Panc1 (cell line): Measurements from ENCODE around the gene CD28. TPM values are rescaled to one million over a fixed set of nuclear protein-coding genes. Genes with fewer than 3 reads are reported as not detected.

ENCODE experiments used
- ATAC-seq: fragments of 200-7000 bp; cut with Tn5 transposase; 2 replicates; pipeline ENCODE4 v1.9.1; 2020; ENCODE audit warnings: mild to moderate bottlenecking, moderate library complexity
- BruUV-seq: library from RNA; stranded (reverse); fragments of 400-500 nt; replicated peaks from 2 replicates; lab custom pipeline; 2021; lab: Mats Ljungman, UMichigan
- CTCF ChIA-PET: fragments of 300-600 bp; sonication (Branson Sonifier 250); formaldehyde crosslinking; loops from one replicate; lab custom pipeline; 2022; ENCODE audit warnings: antibody characterized with exemption; lab: Charles Lee
- POLR2A ChIA-PET: fragments of 300-600 bp; sonication (Branson Sonifier 250); formaldehyde crosslinking; loops from one replicate; lab custom pipeline; 2022; ENCODE audit warnings: antibody characterized with exemption; lab: Charles Lee
- DNase-seq: peaks from one replicate; pipeline ENCODE4 v3.0.0-alpha.2; 2010; ENCODE audit warnings: low read depth, low spot score
- H3K27ac ChIP-seq: 2 replicates; pipeline ENCODE4 v1.5.1; 2011; ENCODE audit warnings: mild to moderate bottlenecking, low read length, inconsistent platforms
- H3K27me3 ChIP-seq: fragments of 200-500 bp; sonication (Bioruptor generic); 2 replicates; pipeline ENCODE4 v1.6.0; 2014; ENCODE audit warnings: low read length, inconsistent platforms; ENCODE audit not compliant: control insufficient read depth, insufficient read depth
- H3K36me3 ChIP-seq: fragments of 200-500 bp; sonication (Bioruptor generic); 2 replicates; pipeline ENCODE4 v1.5.1; 2014; ENCODE audit warnings: inconsistent platforms, mild to moderate bottlenecking, low read length, moderate library complexity; ENCODE audit not compliant: control insufficient read depth, insufficient read depth
- H3K4me1 ChIP-seq: 2 replicates; pipeline ENCODE4 v1.5.1; 2011; ENCODE audit warnings: inconsistent platforms, mild to moderate bottlenecking, low read length, moderate library complexity; ENCODE audit not compliant: control insufficient read depth, insufficient read depth
- H3K4me3 ChIP-seq, 2 experiments: 2 replicates each; pipeline ENCODE4 v1.5.1; 2011 to 2012; ENCODE audit warnings: low read depth in 2 of 2, low read length in 2 of 2, mild to moderate bottlenecking in 2 of 2, inconsistent platforms in 1 of 2, moderate library complexity in 1 of 2
- H3K9me3 ChIP-seq: fragments of 200-500 bp; sonication (Bioruptor generic); 2 replicates; pipeline ENCODE4 v1.5.1; 2014; ENCODE audit warnings: low read depth, mild to moderate bottlenecking, inconsistent platforms, low read length, moderate library complexity; ENCODE audit not compliant: control insufficient read depth, insufficient read depth
- CTCF ChIP-seq: fragments of 450-650 bp; IDR thresholded peaks from 2 replicates; pipeline ENCODE4 v1.5.1; 2017; ENCODE audit warnings: mild to moderate bottlenecking
- POLR2AphosphoS5 ChIP-seq: IDR thresholded peaks from 2 replicates; pipeline ENCODE4 v1.6.1; 2012; ENCODE audit warnings: mild to moderate bottlenecking, low read depth, low read length, moderate library complexity
- REST ChIP-seq, 2 experiments: IDR thresholded peaks; 2 replicates each; pipeline ENCODE4 v1.6.1; 2011 to 2012; ENCODE audit warnings: low read depth in 2 of 2, control low read depth in 1 of 2, low read length in 1 of 2, mild to moderate bottlenecking in 1 of 2, moderate library complexity in 1 of 2; ENCODE audit not compliant: insufficient read depth in 1 of 2
- SIN3A ChIP-seq: IDR thresholded peaks from 2 replicates; pipeline ENCODE4 v1.6.1; 2012; ENCODE audit warnings: low read depth, mild to moderate bottlenecking, low read length, moderate library complexity, borderline replicate concordance; ENCODE audit not compliant: insufficient read depth
- TCF7L2 ChIP-seq: IDR thresholded peaks from 2 replicates; pipeline ENCODE4 v1.6.1; 2011; ENCODE audit warnings: mild to moderate bottlenecking, low read depth, low read length, inconsistent platforms
- in situ Hi-C: cut with HindIII; loops from 2 replicates; pipeline ENCODE4 v1.10.0; 2016; ENCODE audit warnings: low sequenced_read_pairs, low pct_unique_long_range_greater_than_20kb
- intact Hi-C: fragments of 100-400 bp; cut with micrococcal nuclease; formaldehyde crosslinking; loops from one replicate; pipeline ENCODE4 v1.10.0; 2022; ENCODE audit not compliant: unreplicated experiment
- total RNA-seq: library from RNA; stranded (reverse); gene quantifications from one replicate; pipeline ENCODE4 v1.2.1, GENCODE V29; 2021; ENCODE audit not compliant: unreplicated experiment

The CD28 gene
- total RNA-seq, 1 experiment from 2014 or later: 0.21 TPM

- no peaks in the 10 kb centered on the region for H3K27me3 ChIP-seq
- ChIA-PET CTCF (no interaction called here), POLR2A (no interaction called here)
- BruUV-seq: no TSS peak
- TF ChIP-seq POLR2AphosphoS5 (no peak), TCF7L2 (no peak), CTCF (no peak), REST (IDR thresholded peaks at IDR 0.05; ENCODE audit: insufficient read depth in 1 of 2, low read depth in 2 of 2, low read length in 1 of 2) (no peak), SIN3A (no peak)
- intact Hi-C loops: no loop called here
- in situ Hi-C loops: no loop called here
- no peak overlapping the region for H3K4me3 ChIP-seq
- ATAC-seq (no peak), DNase-seq (no peak)
- H3K36me3 ChIP-seq: no peaks in the 10 kb centered on the region
- H3K4me1 ChIP-seq: no peaks in the 10 kb centered on the region
- no peak overlapping the region for H3K27ac ChIP-seq
- no peaks in the 10 kb centered on the region for H3K9me3 ChIP-seq
Measured at GRCh38 chr2:203671876-203672275, 34.6 kb upstream of the CD28 start.

GRCh38 chr2:203672856-203673255, 33.6 kb upstream of the CD28 start:
- no peak for TF ChIP-seq SIN3A
- TF ChIP-seq TCF7L2: no peak
- TF ChIP-seq CTCF: no peak
- no peak for TF ChIP-seq POLR2AphosphoS5
- TF ChIP-seq REST (IDR thresholded peaks at IDR 0.05; ENCODE audit: insufficient read depth in 1 of 2, low read depth in 2 of 2, low read length in 1 of 2): no peak
- intact Hi-C loops (no loop called here), in situ Hi-C loops (no loop called here)
- Histone ChIP-seq H3K27me3 (no peaks in the 10 kb centered on the region), H3K27ac (no peak overlapping the region), H3K4me3 (no peak overlapping the region), H3K9me3 (no peaks in the 10 kb centered on the region), H3K36me3 (no peaks in the 10 kb centered on the region), H3K4me1 (no peaks in the 10 kb centered on the region)
- POLR2A ChIA-PET: no interaction called here
- CTCF ChIA-PET: no interaction called here
- ATAC-seq: no peak
- no TSS peak for BruUV-seq
- no peak for DNase-seq
